Stimulated activated CD4-positive, alpha-beta T cell treated with anti-CD3 and anti-CD28 coated beads, Interleukin-12 subunit alpha, Interleukin-12 subunit beta, amount 100 ng/mL, for 24 hours (primary cell): Measurements from ENCODE around the gene CIAO3.
"Not testable (repeated sequence)": the region's sequence is repeated elsewhere in the genome, so short reads cannot be mapped to it uniquely, and the experiment has no call there.

ENCODE experiments used
- DNase-seq, 2 experiments: peaks; one replicate each; pipeline ENCODE4 v3.0.0-alpha.2; 2020; ENCODE audit warnings: low read depth in 2 of 2

CIAO3 gene

GRCh38 chr16:776298-776697 is 35.5 kb upstream of the CIAO3 start:
- DNase-seq, result not testable (repeated sequence)

DNA sequence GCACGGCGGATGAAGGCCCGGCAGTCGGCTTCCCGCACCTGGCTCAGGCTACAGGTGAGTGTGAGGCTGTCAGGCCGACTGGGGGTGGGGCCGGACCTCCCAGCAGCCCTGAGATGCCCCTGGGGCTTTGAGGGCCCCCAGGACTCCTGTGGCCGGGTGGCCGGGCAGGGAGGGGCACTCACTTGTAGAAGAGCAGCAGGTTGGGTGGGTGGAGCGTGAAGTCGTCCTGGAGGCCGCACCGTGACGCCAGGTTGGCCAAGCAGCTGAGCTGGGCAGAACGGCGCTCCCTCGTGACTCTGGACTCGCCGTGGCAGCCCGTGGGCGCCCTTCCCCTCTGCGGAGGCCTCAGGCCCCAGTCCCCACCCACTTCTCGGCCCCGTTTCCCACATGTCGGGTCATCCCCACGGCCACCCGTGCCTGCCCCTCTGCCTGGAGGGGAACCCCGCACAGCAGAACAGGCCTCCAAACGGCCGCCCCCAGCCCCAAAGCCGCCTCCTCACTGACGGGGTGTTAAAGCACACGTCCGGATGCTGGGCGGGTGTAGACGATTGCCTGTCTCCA is 34.5 kb upstream of the CIAO3 start:
- no peak for DNase-seq

GRCh38 chr16:774086-775001 is 33.5 kb upstream of the CIAO3 start:
- no peak for DNase-seq

GRCh38 chr16:772959-773358 is 32.2 kb upstream of the CIAO3 start:
- no peak for DNase-seq

GRCh38 chr16:770411-770810 is 29.6 kb upstream of the CIAO3 start:
- no peak for DNase-seq

DNA sequence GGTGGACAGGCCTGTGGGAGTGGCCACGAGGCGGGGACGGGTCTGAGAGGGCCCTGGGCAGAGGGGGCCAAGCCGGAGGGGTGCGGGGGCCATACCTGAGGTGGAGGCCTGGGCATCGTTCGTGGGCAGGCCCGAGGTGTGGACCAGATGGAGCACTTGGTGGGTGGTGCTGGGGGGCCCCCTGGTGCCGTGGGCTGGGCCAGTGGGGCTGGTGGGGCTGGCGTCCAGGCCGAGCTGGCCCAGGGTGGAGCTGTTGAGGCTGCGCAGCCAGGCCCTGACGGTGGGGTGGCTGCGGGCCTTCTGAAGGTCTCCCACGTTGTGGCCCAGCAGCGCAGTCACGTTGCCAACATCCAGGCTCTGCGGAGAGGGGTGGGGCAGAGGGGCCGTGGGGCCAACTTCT is 29.1 kb upstream of the CIAO3 start:
- no peak for DNase-seq

DNA sequence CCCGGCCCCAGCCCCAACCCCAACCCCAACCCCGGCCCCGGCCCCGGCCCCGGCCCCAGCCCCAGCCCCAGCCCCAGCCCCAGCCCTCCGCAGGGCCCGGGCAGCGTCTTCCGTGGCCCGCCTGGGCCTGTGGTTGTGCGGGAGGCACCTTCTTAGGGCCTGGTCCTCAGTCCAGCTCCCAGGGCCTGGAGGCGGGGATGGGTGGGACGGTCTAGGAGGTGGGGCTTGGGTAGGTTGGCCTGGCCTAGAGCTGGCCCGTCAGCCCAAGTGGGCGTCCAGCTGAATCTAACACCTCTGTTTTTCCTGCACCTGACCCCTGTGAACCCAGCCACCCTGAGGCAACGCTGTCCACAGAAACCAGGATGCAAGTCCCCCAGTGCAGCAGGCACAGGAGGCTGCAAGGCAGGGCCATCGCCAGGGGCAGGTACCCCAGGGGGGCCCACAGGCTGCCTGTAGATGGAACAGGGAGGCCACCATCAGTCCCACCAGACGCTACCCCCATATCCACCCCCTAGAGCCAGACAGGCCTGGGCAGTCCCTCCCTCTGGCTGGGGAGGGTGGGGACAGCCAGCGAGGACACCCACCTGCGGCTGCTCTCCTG is 28.5 kb upstream of the CIAO3 start:
- DNase-seq, result no peak

GRCh38 chr16:768428-768827 is 27.6 kb upstream of the CIAO3 start:
- no peak for DNase-seq

DNA sequence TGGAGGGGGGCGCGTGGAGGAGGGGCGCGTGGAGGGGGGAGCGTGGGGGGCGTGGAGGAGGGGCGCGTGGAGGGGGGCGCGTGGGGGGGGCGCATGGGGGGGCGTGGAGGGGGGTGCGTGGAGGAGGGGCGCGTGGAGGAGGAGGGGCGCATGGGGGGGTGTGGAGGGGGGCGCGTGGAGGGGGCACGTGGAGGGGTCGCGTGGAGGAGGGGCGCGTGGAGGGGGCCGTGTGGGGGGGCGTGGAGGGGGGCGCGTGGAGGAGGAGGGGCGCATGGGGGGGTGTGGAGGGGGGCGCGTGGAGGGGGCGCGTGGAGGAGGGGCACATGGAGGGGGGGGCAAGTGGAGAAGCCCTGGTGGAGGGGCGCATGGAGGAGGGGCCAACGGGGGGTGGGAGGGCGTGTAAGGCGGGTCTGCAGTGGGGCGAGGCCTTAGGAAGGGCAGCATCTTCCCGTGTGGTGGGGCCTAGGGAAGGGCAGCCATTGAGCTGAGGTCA is 27.0 kb upstream of the CIAO3 start:
- no peak for DNase-seq

GRCh38 chr16:766820-767640 is 26.2 kb upstream of the CIAO3 start:
- DNase-seq, result no peak

DNA sequence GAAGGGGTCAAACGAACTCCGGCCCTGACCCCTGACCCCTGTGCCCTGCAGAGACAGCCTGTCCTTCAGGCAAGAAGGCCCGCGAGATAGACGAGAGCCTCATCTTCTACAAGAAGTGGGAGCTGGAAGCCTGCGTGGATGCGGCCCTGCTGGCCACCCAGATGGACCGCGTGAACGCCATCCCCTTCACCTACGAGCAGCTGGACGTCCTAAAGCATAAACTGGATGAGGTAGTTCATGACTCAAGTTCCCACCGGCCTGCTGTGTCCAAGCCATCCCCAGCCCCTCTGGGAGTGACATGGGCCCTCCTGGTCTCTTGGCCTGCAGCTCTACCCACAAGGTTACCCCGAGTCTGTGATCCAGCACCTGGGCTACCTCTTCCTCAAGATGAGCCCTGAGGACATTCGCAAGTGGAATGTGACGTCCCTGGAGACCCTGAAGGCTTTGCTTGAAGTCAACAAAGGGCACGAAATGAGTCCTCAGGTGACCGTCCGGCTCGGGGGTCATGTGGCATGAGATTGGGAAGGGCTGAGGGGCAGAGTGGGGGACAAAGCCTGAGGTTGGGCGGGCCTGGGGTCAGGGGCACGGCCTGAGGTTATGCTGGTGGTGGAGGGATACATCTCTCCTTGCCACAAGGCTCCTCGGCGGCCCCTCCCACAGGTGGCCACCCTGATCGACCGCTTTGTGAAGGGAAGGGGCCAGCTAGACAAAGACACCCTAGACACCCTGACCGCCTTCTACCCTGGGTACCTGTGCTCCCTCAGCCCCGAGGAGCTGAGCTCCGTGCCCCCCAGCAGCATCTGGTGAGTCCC is 25.4 kb upstream of the CIAO3 start:
- DNase-seq, result no peak

DNA sequence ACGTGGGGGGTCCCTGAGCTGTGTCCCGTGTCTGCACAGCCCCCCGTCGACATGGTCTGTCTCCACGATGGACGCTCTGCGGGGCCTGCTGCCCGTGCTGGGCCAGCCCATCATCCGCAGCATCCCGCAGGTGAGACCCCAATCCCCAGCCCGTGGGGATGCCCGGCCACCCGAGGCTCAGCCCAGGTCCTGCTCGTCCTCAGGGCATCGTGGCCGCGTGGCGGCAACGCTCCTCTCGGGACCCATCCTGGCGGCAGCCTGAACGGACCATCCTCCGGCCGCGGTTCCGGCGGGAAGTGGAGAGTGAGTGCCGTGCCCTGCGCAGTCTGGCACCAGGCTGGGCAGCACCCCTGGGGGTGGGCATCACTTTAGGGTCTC is 24.7 kb upstream of the CIAO3 start:
- DNase-seq, result no peak

GRCh38 chr16:764848-765487 is 24.2 kb upstream of the CIAO3 start:
- no peak for DNase-seq

DNA sequence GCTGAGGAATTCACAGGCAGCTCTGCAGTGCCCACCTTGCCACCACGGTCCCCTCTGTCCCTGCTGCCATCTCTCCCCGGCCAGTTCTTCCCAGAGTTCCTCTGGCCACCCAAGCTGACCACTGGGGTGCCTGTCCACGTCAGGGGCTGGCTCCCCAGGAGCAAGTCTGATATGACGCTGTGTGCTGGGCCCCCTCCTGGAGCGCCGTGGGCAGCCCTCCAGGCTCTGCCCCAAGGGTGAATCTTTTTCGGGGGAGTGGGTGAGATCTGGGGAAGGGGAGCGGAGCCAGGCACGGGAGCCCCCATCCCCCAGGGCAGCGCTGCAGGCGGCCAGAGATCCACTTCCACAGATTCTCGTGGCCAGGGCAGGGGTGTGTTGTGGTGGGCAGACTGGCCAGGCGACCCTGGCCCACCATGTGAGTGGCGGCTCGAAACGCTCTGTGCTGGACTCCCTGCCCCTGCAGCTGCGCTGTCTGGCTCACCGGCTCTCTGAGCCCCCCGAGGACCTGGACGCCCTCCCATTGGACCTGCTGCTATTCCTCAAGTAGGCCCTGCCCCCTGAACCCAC is 23.5 kb upstream of the CIAO3 start:
- DNase-seq, result no peak

- no peak for DNase-seq
Measured at GRCh38 chr16:763369-764183, 22.8 kb upstream of the CIAO3 start.

GRCh38 chr16:762595-763268 is 21.9 kb upstream of the CIAO3 start:
- no peak for DNase-seq

- DNase-seq, result no peak
Measured at GRCh38 chr16:761625-762513, 21.1 kb upstream of the CIAO3 start.
